GM19467 (cell line): ENCODE data around the gene EIF4A3.

Experiments used
- ATAC-seq: cut with Tn5 transposase; IDR thresholded peaks from one replicate; pipeline ENCODE4 v1.9.1; 2021; ENCODE audit warnings: mild to moderate bottlenecking, moderate library complexity; ENCODE audit not compliant: unreplicated experiment

The EIF4A3 gene

GRCh38 chr17:80147035-80147822 lies at the start of gene EIF4A3:
Gene EIF4A3, minus strand, starts transcription at chr17:80147128. Its CDS starts 167 bp downstream, at chr17:80146961.
- peak; percentile 80 for ATAC-seq

DNA sequence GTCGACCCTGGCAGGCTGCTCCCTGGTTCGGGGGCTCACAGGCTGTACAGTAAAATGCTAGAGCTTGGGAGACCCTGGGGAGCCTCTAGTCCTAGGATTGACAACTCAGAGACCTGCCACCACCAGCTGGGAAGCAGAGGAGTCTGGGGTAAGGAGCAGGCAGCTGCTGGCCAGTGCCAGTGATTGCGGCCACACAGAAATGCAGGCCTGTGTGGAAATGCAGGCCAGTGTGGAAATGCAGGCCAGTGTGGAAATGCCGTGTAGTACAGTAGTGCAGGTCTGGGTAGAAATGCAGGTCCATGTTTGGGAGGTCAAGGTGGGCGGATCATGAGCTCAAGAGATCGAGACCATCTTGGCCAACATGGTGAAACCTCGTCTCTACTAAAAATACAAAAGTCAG lies 49.7 kb upstream of the EIF4A3 start:
- no peak for ATAC-seq

GRCh38 chr17:80195671-80196529 lies 49.0 kb upstream of the EIF4A3 start:
- ATAC-seq: no peak

DNA sequence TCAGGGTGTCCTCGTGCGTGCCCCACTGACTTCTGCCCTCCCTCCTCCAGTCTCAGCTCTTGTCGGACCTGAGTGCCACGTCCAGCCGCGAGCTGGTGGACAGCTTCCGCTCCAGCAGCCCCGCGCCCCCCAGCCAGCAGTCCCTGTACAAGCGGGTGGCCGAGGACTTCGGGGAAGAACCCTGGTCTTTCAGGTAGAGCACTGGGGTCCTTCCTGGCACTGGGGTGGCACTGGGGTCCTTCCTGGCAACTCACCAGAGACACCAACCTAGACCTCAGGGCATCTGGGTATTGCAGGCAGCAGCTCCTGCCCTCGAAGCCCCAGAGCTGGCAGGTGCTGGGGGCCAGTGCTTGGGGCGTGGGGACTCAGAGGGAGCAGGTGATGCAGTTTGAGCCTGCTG lies 48.2 kb upstream of the EIF4A3 start:
- no peak for ATAC-seq

DNA sequence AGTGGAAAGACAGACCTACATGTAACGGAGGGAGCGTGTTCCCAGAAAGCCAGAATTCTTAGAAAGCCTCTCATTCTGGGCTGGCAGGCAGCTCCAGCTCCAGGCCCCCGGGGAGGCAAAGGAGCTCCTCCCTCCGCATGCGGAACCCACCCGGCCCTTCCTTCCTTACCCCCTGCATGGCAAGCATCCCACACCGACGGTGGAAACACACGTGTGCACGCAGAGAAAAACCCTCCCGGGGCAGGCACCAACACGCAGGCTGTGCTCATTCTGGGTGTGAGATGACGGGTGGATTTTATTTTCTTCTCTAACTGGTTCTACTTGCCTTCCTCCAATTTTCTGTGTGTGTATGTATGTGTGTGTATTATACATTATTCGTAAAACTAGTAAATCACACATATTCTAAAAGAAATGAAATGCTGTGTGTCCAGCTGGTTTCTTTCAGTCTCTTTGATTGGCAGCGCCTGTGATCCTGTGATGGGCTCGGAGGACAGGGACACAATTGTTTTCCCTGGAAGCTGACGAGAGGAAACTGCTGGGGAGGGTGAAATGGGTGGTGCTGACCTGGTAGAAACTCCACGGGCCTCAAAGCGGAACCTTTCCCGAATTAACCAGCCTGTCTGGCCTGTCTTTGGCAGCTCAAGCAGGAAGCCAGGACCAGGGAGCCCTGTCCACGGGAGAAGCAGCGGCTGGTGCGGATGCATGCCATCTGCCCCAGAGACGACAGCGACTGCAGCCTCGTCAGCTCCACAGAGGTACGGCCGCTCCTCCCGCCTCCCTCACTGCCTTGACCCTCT lies 45.1 kb upstream of the EIF4A3 start:
- ATAC-seq: no peak

DNA sequence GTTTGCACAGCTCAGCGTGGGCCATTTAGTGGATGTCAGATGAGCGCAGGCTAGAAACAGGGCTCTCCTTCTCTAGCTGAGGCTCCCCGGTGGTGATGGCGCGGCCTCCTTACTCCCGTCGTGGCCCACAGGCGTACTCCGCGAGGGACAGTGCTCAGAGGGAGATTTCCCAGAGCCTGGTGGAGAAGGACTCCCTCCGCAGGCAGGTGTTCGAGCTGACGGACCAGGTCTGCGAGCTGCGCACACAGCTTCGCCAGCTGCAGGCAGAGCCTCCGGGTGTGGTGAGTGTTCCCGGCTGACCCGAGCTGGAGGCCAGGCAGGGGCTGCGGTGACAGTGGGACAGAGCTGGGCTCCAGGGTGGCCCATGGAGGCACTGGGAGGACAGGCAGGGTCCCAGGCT lies 44.3 kb upstream of the EIF4A3 start:
- no peak for ATAC-seq

DNA sequence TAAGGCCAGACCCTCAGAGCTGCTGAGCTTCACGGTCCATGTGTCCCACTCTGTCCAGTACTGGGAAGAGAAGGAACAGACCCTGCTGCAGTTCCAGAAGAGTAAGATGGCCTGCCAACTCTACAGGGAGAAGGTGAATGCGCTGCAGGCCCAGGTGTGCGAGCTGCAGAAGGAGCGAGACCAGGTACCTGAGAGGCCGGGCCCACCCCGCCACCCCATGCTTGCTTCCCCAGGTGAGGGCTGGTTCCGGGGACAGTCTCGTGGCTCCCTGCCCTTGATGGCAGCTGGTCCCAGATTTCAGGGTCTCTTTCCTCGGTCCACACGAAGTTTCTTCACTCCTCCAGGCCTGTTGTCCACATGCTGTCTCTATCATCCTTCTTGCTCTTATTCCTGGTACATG lies 43.8 kb upstream of the EIF4A3 start:
- ATAC-seq: no peak

DNA sequence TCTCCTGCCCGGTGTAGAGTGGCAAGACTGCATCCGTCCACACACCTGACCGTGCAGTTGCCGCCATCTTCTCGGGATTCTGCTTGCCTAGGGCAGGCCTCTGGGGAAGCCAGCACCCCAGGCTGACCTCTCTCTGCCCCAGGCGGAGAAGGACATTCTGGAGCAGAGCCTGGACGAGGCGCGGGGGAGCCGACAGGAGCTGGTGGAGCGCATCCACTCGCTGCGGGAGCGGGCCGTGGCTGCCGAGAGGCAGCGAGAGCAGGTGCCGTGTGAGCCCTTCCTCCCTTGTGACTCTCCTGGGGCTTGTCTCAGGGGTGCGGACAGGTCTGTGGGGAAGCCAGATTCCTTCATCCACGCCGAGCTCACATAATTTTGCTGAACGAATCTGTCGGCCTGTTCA lies 42.7 kb upstream of the EIF4A3 start:
- ATAC-seq: no peak

DNA sequence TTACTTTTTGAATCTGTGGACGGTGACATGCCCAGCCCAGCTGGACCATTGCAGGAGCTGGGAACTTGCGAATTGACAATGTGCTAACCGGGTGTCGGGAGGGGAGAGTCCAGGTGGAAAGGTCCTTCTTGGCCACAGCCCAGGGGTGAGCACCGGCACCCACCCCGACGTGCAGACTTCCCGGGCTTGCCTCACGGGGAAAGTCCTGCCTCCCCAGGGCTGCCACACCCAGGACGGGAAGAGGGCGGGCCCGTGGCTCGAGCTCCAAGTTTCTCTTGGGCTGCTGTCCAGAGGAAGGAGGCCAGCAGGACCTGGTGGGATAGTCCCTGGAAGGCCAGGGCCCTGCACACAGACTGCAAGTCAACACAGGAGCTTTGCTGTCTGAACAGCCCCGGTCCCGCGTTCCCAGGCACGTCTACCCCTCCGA lies 40.6 kb upstream of the EIF4A3 start:
- ATAC-seq: no peak

- ATAC-seq: no peak
Measured at GRCh38 chr17:80187090-80187489, 40.2 kb upstream of the EIF4A3 start.

- no peak for ATAC-seq
Measured at GRCh38 chr17:80185968-80186367, 39.0 kb upstream of the EIF4A3 start.

- no peak for ATAC-seq
Measured at GRCh38 chr17:80184423-80184714, 37.4 kb upstream of the EIF4A3 start.

GRCh38 chr17:80183581-80184422 lies 36.9 kb upstream of the EIF4A3 start:
- ATAC-seq: no peak

- ATAC-seq: no peak
Measured at GRCh38 chr17:80182845-80183223, 35.9 kb upstream of the EIF4A3 start.

- no peak for ATAC-seq
Measured at GRCh38 chr17:80182118-80182844, 35.4 kb upstream of the EIF4A3 start.

- ATAC-seq: no peak
Measured at GRCh38 chr17:80181431-80181830, 34.5 kb upstream of the EIF4A3 start.

DNA sequence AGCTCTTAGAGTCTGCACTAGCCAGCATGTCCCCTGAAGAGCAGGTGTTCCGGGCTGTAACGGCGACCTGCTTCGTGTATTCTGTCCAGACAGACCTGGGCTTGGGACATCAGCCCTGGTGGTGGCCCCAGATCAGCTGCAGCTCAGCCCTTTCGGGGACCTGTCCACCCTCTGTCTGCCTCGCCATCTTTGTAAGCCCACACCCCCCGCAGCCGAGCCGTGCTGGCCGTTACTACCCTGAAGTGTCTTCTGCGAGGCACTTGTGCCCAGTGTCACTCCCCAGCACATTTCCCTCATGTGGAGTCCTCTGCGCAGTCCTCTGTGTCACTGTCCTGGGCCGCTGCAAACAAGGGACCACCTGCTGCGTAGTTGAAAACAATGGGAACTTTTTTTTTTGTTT lies 33.3 kb upstream of the EIF4A3 start:
- no peak for ATAC-seq

GRCh38 chr17:80177986-80178595 lies 31.2 kb upstream of the EIF4A3 start:
- ATAC-seq: no peak

GRCh38 chr17:80176757-80177156 lies 29.8 kb upstream of the EIF4A3 start:
- no peak for ATAC-seq

DNA sequence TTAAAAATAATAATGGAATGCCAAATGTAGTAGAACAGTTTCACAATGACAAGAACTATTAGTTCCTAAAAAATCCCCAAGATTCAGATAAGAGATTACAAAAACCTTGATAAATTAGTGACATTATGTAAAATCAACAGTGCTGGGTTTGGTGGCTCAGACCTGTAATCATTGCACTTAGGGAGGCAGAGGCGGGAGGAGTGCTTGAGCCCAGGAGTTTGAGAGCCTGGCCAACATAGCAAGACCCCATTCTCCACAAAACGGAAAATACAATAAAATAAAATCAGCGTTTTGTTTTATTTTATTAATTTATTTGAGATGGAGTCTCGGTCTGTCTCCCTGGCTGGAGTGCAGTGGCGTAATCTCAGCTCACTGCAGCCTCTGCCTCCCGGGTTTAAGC lies 27.0 kb upstream of the EIF4A3 start:
- no peak for ATAC-seq
